HUES64 (cell line): ENCODE measurements around the gene CAP1.
"Not testable (repeated sequence)": the region's sequence is repeated elsewhere in the genome, so short reads cannot be mapped to it uniquely, and the experiment has no call there.

Experiments
- H3K27ac ChIP-seq: 2 replicates; pipeline ENCODE4 v1.7.0; 2013; ENCODE audit warnings: low read depth, low read length, inconsistent platforms
- H3K27me3 ChIP-seq: 2 replicates; pipeline ENCODE4 v1.6.1; 2013; ENCODE audit warnings: mild to moderate bottlenecking, low read length; ENCODE audit not compliant: insufficient read depth
- H3K36me3 ChIP-seq: 2 replicates; pipeline ENCODE4 v1.6.1; 2013; ENCODE audit warnings: mild to moderate bottlenecking, low read length; ENCODE audit not compliant: insufficient read depth
- H3K4me1 ChIP-seq: 2 replicates; pipeline ENCODE4 v1.6.1; 2013; ENCODE audit warnings: mild to moderate bottlenecking, low read length, moderate library complexity; ENCODE audit not compliant: insufficient read depth
- H3K4me3 ChIP-seq: 2 replicates; pipeline ENCODE4 v1.5.1; 2013; ENCODE audit warnings: mild to moderate bottlenecking, low read length, moderate library complexity
- H3K9ac ChIP-seq: 2 replicates; pipeline ENCODE4 v1.6.1; 2013; ENCODE audit warnings: mild to moderate bottlenecking, low read depth, low read length
- H3K9me3 ChIP-seq: 2 replicates; pipeline ENCODE4 v1.6.1; 2013; ENCODE audit warnings: low read depth, low read length; ENCODE audit not compliant: insufficient read depth
- WGBS: fragments of 150-250, 120-280 bp; methylation state at CpG from one replicate; pipeline ENCODE4 v1.1.7; 2013; ENCODE audit warnings: missing lambda C conversion rate; 5-methylcytosine and 5-hydroxymethylcytosine counted together

CAP1 gene

DNA sequence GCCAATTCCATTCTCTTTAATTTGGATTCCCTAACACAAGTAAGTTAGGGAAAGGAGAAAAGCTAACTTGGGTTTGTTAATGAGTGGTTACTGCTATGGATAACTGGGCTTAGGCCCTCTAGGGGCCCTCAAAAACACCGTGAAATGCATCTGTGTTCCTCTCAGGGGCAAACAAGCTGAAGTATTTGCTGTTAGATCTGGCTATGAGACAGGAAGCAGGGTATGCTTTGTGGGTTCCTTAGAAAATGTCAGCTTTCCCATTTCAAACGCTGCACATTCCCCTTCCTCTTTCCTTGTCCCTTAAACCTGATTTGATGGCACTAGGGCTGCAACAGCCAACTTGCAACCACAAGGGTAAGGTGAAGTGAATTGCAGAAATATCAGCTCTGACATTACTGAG is 5.7 kb upstream of the CAP1 start:
- Histone ChIP-seq H3K9me3 (no peaks in the 10 kb centered on the region), H3K27me3 (no peaks in the 10 kb centered on the region), H3K36me3 (no peaks in the 10 kb centered on the region), H3K27ac (no peak overlapping the region), H3K4me1 (peaks cover 9% of the 10 kb centered on the region; the same call in 1 of the 2 replicates), H3K9ac (no peak overlapping the region), H3K4me3 (no peak overlapping the region)
- WGBS: 74% methylated on average over 2 of the region's 2 CpGs

DNA sequence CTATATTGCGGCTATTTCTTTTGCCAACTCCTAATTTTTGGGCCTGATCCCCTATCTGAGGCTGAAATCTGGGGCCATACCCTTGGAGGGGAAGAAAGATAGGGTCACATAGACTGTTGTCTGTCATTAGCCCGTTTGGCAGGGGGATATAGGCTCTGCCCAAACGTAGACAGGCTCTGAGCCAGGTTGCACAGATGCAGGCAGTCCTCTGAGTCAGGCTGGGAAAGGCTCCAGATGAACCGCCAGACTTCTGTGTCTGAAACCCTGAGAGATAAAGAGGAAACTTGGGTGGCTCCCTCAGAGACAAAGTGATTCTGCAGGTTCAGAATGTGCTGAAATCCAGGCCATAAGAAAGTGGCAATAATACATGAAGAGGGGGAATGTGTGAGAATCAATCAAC is 4.0 kb upstream of the CAP1 start:
- Histone ChIP-seq H3K27ac (no peak overlapping the region), H3K4me1 (peaks cover 12% of the 10 kb centered on the region; the same call in 1 of the 2 replicates), H3K9ac (no peak overlapping the region)

DNA sequence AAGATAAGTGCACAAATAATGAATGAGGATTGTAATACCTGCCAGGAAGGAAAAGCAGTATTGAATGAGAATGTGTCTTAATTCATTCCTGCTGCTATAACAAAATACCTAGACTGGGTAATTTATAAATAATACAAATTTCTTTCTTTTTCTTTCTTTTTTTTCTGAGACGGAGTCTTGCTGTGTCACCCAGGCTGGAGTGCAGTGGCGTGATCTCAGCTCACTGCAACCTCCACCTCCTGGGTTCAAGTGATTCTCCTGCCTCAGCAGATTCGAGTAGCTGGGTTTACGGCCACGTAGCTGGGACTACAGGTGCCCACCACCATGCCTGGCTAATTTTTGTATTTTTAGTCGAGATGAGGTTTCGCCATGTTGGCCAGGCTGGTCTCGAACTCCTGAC is 3.3 kb upstream of the CAP1 start:
- not testable (repeated sequence) for H3K36me3 ChIP-seq, H3K9me3 ChIP-seq, H3K4me3 ChIP-seq, H3K27ac ChIP-seq, H3K9ac ChIP-seq, H3K27me3 ChIP-seq
- 96% methylated on average over 8 of the region's 8 CpGs for WGBS
- H3K4me1 ChIP-seq: peaks cover 15% of the 10 kb centered on the region; the same call in 1 of the 2 replicates

More for the DNA sequence above, 4.0 kb upstream of the CAP1 start:
- no peaks in the 10 kb centered on the region for H3K9me3 ChIP-seq
- no peaks in the 10 kb centered on the region for H3K27me3 ChIP-seq
- 86% methylated on average over 4 of the region's 4 CpGs for WGBS
- H3K4me3 ChIP-seq: no peak overlapping the region
- no peaks in the 10 kb centered on the region for H3K36me3 ChIP-seq

- Histone ChIP-seq H3K9ac (peak overlapping the region; percentile 99; the same call in 1 of the 2 replicates), H3K27ac (no peak overlapping the region), H3K4me3 (peak overlapping the region; percentile 91), H3K4me1 (peaks cover 15% of the 10 kb centered on the region; the same call in 1 of the 2 replicates), H3K36me3 (peaks cover 15% of the 10 kb centered on the region), H3K27me3 (no peaks in the 10 kb centered on the region), H3K9me3 (no peaks in the 10 kb centered on the region)
- WGBS: 90% methylated on average over 3 of the region's 3 CpGs
Observed at GRCh38 chr1:40038697-40039096, 1.8 kb upstream of the CAP1 start.

GRCh38 chr1:40039245-40039756 is 1.2 kb upstream of the CAP1 start:
- Histone ChIP-seq H3K4me1 (peaks cover 15% of the 10 kb centered on the region; the same call in 1 of the 2 replicates), H3K27ac (peak overlapping the region; percentile 100), H3K27me3 (no peaks in the 10 kb centered on the region), H3K36me3 (peaks cover 21% of the 10 kb centered on the region), H3K9ac (peak overlapping the region; percentile 99), H3K9me3 (no peaks in the 10 kb centered on the region), H3K4me3 (peak overlapping the region; percentile 91)
- 9% methylated on average over 10 of the region's 10 CpGs for WGBS

DNA sequence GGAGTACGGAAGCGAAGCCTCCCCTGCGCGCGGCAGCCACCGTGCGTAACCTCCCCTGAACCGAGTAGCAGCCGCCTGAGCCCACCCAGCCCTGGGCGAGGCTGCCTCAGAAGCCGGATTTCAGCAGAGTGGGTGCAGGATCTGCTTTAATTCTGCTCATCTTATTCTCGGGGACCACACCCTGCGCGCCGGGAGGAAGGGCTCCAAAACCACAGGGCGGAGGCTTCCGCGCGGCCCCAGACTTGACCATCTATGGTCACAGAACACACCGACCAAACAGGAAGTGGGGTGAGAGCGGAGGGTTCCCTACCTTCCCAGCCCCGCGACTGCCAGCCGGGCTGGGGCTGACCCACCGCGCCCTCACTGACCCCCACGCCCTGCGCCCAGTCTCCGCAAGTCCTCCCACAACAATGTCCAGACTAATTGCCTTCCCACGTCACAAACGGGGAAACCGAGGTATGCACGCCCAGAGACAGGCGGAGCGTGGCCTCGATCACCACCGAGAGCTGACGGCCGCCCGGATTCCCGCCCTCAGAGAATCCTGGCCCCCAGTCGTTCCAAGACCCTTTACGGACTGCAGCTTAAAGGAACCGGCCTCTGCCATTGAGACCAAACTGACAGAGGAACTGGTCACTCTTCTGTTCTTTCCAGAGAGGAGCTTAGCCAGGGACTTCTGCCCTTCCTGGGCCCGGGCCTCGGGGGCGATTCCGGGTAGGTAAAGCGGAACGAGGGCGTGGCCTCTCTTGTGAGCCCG is 595 bp upstream of the CAP1 start:
- Histone ChIP-seq H3K4me3 (peak overlapping the region; percentile 91), H3K4me1 (peaks cover 15% of the 10 kb centered on the region; the same call in 1 of the 2 replicates), H3K9ac (peak overlapping the region; percentile 99), H3K9me3 (no peaks in the 10 kb centered on the region), H3K27me3 (no peaks in the 10 kb centered on the region), H3K36me3 (peaks cover 24% of the 10 kb centered on the region), H3K27ac (peak overlapping the region; percentile 100)
- WGBS: 1% methylated on average over 52 of the region's 52 CpGs

- no peaks in the 10 kb centered on the region for H3K27me3 ChIP-seq
- no peak overlapping the region; the same call in 1 of the 2 replicates for H3K27ac ChIP-seq
- WGBS: 43% methylated on average over 5 of the region's 5 CpGs
- peaks cover 29% of the 10 kb centered on the region for H3K36me3 ChIP-seq
- H3K4me3 ChIP-seq: peak overlapping the region; percentile 99
- H3K9ac ChIP-seq: peak overlapping the region; percentile 90
- H3K9me3 ChIP-seq: no peaks in the 10 kb centered on the region
- H3K4me1 ChIP-seq: peaks cover 15% of the 10 kb centered on the region; the same call in 1 of the 2 replicates
Observed at GRCh38 chr1:40041466-40041838, 923 bp downstream of the CAP1 start.

DNA sequence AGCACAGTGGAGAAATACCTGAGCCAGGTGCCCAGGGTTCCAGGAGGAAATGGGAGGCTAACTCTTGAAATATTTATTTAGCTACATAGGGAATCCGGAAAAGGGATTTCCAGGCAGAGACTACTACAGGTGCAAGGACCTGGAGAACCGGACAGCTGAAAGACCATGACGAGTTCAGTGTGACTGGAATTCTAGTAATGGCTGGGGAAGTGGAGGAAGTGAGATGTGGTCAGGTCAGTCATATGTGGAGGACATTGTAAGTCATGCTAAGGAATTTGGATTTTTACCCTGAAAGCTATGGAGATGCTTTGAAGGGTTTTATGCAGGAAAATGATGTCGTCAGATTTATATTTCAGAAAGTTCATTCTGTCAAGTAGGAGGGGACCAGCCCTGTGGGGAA is 1.8 kb downstream of the CAP1 start:
- Histone ChIP-seq H3K9me3 (no peaks in the 10 kb centered on the region), H3K4me1 (peaks cover 15% of the 10 kb centered on the region; the same call in 1 of the 2 replicates), H3K27ac (no peak overlapping the region), H3K36me3 (peaks cover 29% of the 10 kb centered on the region), H3K4me3 (peak overlapping the region; percentile 99), H3K9ac (no peak overlapping the region), H3K27me3 (no peaks in the 10 kb centered on the region)
- 95% methylated on average over 4 of the region's 4 CpGs for WGBS

DNA sequence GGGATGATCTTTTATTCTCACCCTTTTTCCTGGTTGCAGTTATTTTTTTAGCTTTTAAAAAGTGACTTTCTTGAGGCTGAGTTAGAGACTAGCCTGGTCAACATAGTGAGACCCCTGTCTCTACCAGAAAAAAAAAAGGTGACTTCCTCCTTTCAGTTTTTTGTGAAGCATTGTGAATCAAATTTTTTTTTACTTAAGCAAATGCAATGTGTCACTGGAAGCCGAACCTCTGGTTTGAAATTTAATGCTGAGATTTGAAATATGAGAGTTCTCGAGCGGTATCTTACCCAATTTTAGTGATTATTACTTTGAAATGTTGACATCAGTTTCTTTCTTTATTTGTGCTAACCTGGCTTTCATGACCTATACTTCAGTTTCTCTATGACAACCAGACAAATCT is 3.6 kb downstream of the CAP1 start:
- Histone ChIP-seq H3K9ac (no peak overlapping the region), H3K4me3 (no peak overlapping the region), H3K27me3 (no peaks in the 10 kb centered on the region), H3K9me3 (no peaks in the 10 kb centered on the region), H3K27ac (no peak overlapping the region), H3K4me1 (peaks cover 13% of the 10 kb centered on the region; the same call in 1 of the 2 replicates), H3K36me3 (peaks cover 35% of the 10 kb centered on the region)
- 94% methylated on average over 3 of the region's 3 CpGs for WGBS

DNA sequence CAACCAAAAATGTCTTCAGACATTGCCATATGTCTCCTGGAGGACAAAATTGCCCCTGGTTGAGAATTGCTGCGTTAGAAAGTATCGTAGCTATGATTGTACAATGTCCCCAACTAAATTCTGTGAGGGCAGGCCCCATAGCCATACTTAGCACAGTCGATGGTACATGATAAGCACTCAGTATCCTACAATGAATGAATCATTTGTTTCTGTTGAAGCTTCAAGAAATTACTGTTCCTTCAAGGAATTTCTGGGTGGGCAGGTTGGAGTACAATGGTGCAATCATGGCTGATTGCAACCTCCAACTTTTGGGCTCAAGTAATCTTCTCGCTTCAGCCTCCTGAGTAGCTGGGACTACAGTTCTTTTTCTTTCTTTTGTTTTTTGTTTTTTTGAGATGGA is 4.7 kb downstream of the CAP1 start:
- WGBS: 92% methylated on average over 4 of the region's 4 CpGs
- Histone ChIP-seq H3K9ac (no peak overlapping the region), H3K36me3 (peaks cover 42% of the 10 kb centered on the region), H3K9me3 (no peaks in the 10 kb centered on the region), H3K4me1 (peaks cover 9% of the 10 kb centered on the region; the same call in 1 of the 2 replicates), H3K27ac (no peak overlapping the region), H3K4me3 (no peak overlapping the region), H3K27me3 (no peaks in the 10 kb centered on the region)

DNA sequence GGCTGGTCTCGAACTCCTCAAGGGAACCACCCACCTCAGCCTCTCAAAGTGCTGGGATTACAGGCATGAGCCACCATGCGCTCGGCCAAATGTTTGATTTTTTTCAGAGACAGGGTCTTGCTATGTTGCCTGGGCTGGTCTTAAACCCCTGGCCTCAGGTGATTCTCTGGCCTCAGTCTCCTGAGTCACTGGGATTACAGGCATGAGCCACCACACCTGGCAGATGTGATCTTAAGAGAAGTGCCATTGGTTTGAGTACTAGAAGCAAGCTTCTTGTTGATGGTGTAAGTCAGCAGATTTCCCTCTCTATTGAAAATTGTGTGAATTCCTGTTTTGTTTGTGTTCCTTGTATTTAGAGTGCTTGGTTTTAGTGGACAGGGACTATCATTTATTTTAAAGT is 5.2 kb downstream of the CAP1 start:
- Histone ChIP-seq H3K9me3 (no peaks in the 10 kb centered on the region), H3K36me3 (peaks cover 46% of the 10 kb centered on the region), H3K27me3 (no peaks in the 10 kb centered on the region), H3K4me1 (peaks cover 9% of the 10 kb centered on the region; the same call in 1 of the 2 replicates), H3K4me3 (no peak overlapping the region), H3K9ac (no peak overlapping the region), H3K27ac (no peak overlapping the region)
- WGBS: 96% methylated on average over 3 of the region's 3 CpGs
